SK-N-SH (cell line): ENCODE results near the gene DNAJC18.

Experiments used
- GABPA ChIP-seq: IDR thresholded peaks from 2 replicates; pipeline ENCODE4 v1.4.0; 2012; ENCODE audit warnings: low read depth, mild to moderate bottlenecking
- TF ChIP-seq, protein P1 (sequence below): fragments of 200-600 bp; sonication (generic); IDR thresholded peaks from 2 replicates; pipeline ENCODE4 v1.6.1; 2017; ENCODE audit warnings: antibody characterized with exemption, mild to moderate bottlenecking, moderate library complexity
- TF ChIP-seq, protein P2 (sequence below): fragments of 150-350 bp; IDR thresholded peaks from 2 replicates; pipeline ENCODE4 v1.6.1; 2017; ENCODE audit warnings: antibody characterized with exemption, low read length, low read depth, borderline replicate concordance

DNA sequence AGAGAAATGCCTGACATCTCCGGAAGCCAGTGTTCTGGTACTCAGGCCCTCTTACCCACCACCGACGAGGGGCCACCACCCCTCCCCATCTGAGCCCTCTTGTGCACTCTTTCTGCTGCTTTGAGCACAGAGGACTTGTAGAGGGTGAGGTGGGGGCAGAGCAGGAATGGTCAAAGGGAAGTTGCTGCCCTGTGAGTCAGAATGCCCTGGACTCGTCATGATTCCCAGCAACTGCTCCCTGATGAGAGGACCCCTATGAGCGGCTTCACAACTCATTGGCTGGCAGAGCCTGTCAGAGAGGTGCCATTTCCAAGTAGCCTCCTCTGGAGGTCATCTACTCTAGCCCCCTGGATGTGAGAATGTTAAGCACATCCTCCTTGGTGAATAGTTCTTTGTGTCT, 22.4 kb upstream of the DNAJC18 start:
- TF ChIP-seq, protein P1, sequence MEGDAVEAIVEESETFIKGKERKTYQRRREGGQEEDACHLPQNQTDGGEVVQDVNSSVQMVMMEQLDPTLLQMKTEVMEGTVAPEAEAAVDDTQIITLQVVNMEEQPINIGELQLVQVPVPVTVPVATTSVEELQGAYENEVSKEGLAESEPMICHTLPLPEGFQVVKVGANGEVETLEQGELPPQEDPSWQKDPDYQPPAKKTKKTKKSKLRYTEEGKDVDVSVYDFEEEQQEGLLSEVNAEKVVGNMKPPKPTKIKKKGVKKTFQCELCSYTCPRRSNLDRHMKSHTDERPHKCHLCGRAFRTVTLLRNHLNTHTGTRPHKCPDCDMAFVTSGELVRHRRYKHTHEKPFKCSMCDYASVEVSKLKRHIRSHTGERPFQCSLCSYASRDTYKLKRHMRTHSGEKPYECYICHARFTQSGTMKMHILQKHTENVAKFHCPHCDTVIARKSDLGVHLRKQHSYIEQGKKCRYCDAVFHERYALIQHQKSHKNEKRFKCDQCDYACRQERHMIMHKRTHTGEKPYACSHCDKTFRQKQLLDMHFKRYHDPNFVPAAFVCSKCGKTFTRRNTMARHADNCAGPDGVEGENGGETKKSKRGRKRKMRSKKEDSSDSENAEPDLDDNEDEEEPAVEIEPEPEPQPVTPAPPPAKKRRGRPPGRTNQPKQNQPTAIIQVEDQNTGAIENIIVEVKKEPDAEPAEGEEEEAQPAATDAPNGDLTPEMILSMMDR, result no peak; the same call in 1 of the 2 replicates
- TF ChIP-seq GABPA, result no peak
- TF ChIP-seq, protein P2, sequence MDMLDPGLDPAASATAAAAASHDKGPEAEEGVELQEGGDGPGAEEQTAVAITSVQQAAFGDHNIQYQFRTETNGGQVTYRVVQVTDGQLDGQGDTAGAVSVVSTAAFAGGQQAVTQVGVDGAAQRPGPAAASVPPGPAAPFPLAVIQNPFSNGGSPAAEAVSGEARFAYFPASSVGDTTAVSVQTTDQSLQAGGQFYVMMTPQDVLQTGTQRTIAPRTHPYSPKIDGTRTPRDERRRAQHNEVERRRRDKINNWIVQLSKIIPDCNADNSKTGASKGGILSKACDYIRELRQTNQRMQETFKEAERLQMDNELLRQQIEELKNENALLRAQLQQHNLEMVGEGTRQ, result no peak
